ENCODE results near the gene NDFIP2. TPM values are rescaled to one million over a fixed set of nuclear protein-coding genes. Genes with fewer than 3 reads are reported as not detected.

NDFIP2 gene
- total and polyA plus RNA-seq, 10 of the 15 experiments (the other 5 are each of a cell fraction or from before 2014, with no cell fraction given), result 17.9 to 57.2 (median 30.6) TPM

DNA sequence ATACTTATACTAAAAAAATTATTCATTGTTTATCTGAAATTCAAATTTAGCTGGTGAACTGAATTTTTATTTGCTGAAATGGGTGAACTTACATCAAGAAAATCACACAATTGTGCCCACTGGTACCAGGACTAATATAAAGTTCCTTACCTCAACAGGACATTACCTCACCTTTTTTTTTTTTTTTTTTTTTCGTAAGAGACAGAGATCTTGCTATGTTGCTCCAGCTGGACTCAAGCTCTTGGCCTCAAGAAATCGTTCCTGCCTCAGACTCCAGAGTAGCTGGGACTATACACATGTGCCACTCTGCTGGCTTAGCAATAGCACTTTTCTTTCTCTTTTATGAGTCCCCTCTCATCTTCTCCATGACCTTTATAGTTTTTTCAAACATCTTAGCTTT lies 22.5 kb upstream of the NDFIP2 start (continued):
- TF ChIP-seq, protein P1, sequence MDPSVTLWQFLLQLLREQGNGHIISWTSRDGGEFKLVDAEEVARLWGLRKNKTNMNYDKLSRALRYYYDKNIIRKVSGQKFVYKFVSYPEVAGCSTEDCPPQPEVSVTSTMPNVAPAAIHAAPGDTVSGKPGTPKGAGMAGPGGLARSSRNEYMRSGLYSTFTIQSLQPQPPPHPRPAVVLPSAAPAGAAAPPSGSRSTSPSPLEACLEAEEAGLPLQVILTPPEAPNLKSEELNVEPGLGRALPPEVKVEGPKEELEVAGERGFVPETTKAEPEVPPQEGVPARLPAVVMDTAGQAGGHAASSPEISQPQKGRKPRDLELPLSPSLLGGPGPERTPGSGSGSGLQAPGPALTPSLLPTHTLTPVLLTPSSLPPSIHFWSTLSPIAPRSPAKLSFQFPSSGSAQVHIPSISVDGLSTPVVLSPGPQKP (IDR thresholded peaks at IDR 0.05; ENCODE audit: low read depth, low read length), result no peak

DNA sequence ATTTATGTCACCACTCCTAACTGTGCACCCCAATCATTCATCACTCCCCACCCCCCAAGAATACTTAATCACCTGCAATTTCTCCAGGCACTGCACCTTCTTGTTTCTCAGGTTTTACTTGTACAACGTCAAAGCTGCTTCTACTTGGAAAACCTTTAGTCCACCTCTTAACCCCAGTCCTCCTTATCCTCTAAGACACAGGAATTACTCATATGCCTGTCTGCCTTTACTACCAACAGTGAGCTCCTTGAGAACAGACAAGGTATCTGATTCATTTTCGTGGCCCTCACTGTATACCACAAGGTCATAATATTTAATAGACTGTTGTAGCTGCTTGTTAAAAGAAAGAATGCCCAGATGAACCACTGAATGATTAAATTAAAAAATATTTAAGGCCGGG lies 21.0 kb upstream of the NDFIP2 start:
- BruUV-seq (replicated peaks), result no TSS peak
- in situ Hi-C loops (cut with MboI) (no loop called here), intact Hi-C loops (cut with micrococcal nuclease; ENCODE audit: unreplicated experiment) (no loop called here)
- ATAC-seq, result no peak
- H4K20me1 ChIP-seq (ENCODE audit: control insufficient read depth, insufficient read depth), result no peaks in the 10 kb centered on the region
- no peaks in the 10 kb centered on the region for H3K27me3 ChIP-seq (replicated peaks in 1 of 2; ENCODE audit: control insufficient read depth in 2 of 2, insufficient read depth in 2 of 2, low read length in 1 of 2)
- ChIA-PET RAD21 (ENCODE audit: unreplicated experiment) (interaction anchor here (1.0 kb wide), 1 partner anchor 21 kb away, joined by 3 read pairs; the partner anchor contains the start of gene NDFIP2), CTCF (interaction anchor here (1.1 to 2.4 kb wide), 4 partner anchors 24 to 82 kb away, joined by 3 to 11 read pairs (median 4); no protein-coding TSS in a partner anchor), POLR2A (interaction anchor here (1.4 kb wide), 1 partner anchor 21 kb away, joined by 4 read pairs; the partner anchor contains the start of gene NDFIP2), SMC1A (ENCODE audit: uncharacterized antibody, unreplicated experiment) (interaction anchor here (1.3 to 4.2 kb wide), 5 partner anchors 8 to 80 kb away, joined by 3 to 16 read pairs (median 6); no protein-coding TSS in a partner anchor)
- H3K4me3 ChIP-seq, result no peak overlapping the region
- FAIRE-seq, result no peak
- no peak overlapping the region for H3K27ac ChIP-seq (ENCODE audit: control insufficient read depth, insufficient read depth)
- WGBS (ENCODE audit: insufficient coverage, insufficient replicate concordance, low lambda C conversion rate, missing lambda C conversion rate), result 61% methylated on average over 3 of the region's 3 CpGs
- H3K4me1 ChIP-seq (ENCODE audit: control insufficient read depth, insufficient read depth, low read length), result no peaks in the 10 kb centered on the region
- no peaks in the 10 kb centered on the region for H3K36me3 ChIP-seq (ENCODE audit: control insufficient read depth in 2 of 2, insufficient read depth in 2 of 2, low read length in 1 of 2)
- H3K4me2 ChIP-seq (ENCODE audit: control insufficient read depth, insufficient read depth), result no peak overlapping the region
- no peaks in the 10 kb centered on the region for H3K9me3 ChIP-seq (replicated peaks; ENCODE audit: control insufficient read depth, insufficient read depth, low read length)
- no peak overlapping the region for H2AFZ ChIP-seq (ENCODE audit: control insufficient read depth, low read depth, low read length)
- H3K9ac ChIP-seq (ENCODE audit: control insufficient read depth, insufficient read depth, low read length), result no peak overlapping the region
- DNase-seq (ENCODE audit: low read depth, low spot score), result no peak
- H3K79me2 ChIP-seq (ENCODE audit: control insufficient read depth, insufficient read depth, low read length), result no peaks in the 10 kb centered on the region
- no peak for TF ChIP-seq ZNF622 (IDR thresholded peaks at IDR 0.05)
- no peak for TF ChIP-seq WRNIP1 (IDR thresholded peaks at IDR 0.05; ENCODE audit: borderline replicate concordance, low read depth, low read length)
- TF ChIP-seq, protein P2, sequence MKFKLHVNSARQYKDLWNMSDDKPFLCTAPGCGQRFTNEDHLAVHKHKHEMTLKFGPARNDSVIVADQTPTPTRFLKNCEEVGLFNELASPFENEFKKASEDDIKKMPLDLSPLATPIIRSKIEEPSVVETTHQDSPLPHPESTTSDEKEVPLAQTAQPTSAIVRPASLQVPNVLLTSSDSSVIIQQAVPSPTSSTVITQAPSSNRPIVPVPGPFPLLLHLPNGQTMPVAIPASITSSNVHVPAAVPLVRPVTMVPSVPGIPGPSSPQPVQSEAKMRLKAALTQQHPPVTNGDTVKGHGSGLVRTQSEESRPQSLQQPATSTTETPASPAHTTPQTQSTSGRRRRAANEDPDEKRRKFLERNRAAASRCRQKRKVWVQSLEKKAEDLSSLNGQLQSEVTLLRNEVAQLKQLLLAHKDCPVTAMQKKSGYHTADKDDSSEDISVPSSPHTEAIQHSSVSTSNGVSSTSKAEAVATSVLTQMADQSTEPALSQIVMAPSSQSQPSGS (IDR thresholded peaks at IDR 0.05; ENCODE audit: low read length), result no peak
- no peak for TF ChIP-seq SMAD1 (IDR thresholded peaks at IDR 0.05; ENCODE audit: low read depth, partially characterized antibody)
- no peak for TF ChIP-seq TARDBP (IDR thresholded peaks at IDR 0.05; ENCODE audit: borderline replicate concordance)
- TF ChIP-seq, protein P3, sequence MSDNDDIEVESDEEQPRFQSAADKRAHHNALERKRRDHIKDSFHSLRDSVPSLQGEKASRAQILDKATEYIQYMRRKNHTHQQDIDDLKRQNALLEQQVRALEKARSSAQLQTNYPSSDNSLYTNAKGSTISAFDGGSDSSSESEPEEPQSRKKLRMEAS (IDR thresholded peaks at IDR 0.05; ENCODE audit: low read depth, low read length), result no peak
- TF ChIP-seq BACH1 (IDR thresholded peaks at IDR 0.05; ENCODE audit: borderline replicate concordance), result no peak
- no peak for TF ChIP-seq CEBPB (IDR thresholded peaks at IDR 0.05; ENCODE audit: borderline replicate concordance in 1 of 2, low read depth in 2 of 2, low read length in 2 of 2)
- TF ChIP-seq ZNF207 (IDR thresholded peaks at IDR 0.05; ENCODE audit: borderline replicate concordance), result no peak
- TF ChIP-seq EGR1 (IDR thresholded peaks at IDR 0.05; ENCODE audit: borderline replicate concordance in 1 of 2, low read depth in 2 of 2, low read length in 2 of 2), result no peak
- TF ChIP-seq, protein P4, sequence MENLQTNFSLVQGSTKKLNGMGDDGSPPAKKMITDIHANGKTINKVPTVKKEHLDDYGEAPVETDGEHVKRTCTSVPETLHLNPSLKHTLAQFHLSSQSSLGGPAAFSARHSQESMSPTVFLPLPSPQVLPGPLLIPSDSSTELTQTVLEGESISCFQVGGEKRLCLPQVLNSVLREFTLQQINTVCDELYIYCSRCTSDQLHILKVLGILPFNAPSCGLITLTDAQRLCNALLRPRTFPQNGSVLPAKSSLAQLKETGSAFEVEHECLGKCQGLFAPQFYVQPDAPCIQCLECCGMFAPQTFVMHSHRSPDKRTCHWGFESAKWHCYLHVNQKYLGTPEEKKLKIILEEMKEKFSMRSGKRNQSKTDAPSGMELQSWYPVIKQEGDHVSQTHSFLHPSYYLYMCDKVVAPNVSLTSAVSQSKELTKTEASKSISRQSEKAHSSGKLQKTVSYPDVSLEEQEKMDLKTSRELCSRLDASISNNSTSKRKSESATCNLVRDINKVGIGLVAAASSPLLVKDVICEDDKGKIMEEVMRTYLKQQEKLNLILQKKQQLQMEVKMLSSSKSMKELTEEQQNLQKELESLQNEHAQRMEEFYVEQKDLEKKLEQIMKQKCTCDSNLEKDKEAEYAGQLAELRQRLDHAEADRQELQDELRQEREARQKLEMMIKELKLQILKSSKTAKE (IDR thresholded peaks at IDR 0.05; ENCODE audit: low read depth, poor library complexity, severe bottlenecking), result no peak
- TF ChIP-seq, protein P5, sequence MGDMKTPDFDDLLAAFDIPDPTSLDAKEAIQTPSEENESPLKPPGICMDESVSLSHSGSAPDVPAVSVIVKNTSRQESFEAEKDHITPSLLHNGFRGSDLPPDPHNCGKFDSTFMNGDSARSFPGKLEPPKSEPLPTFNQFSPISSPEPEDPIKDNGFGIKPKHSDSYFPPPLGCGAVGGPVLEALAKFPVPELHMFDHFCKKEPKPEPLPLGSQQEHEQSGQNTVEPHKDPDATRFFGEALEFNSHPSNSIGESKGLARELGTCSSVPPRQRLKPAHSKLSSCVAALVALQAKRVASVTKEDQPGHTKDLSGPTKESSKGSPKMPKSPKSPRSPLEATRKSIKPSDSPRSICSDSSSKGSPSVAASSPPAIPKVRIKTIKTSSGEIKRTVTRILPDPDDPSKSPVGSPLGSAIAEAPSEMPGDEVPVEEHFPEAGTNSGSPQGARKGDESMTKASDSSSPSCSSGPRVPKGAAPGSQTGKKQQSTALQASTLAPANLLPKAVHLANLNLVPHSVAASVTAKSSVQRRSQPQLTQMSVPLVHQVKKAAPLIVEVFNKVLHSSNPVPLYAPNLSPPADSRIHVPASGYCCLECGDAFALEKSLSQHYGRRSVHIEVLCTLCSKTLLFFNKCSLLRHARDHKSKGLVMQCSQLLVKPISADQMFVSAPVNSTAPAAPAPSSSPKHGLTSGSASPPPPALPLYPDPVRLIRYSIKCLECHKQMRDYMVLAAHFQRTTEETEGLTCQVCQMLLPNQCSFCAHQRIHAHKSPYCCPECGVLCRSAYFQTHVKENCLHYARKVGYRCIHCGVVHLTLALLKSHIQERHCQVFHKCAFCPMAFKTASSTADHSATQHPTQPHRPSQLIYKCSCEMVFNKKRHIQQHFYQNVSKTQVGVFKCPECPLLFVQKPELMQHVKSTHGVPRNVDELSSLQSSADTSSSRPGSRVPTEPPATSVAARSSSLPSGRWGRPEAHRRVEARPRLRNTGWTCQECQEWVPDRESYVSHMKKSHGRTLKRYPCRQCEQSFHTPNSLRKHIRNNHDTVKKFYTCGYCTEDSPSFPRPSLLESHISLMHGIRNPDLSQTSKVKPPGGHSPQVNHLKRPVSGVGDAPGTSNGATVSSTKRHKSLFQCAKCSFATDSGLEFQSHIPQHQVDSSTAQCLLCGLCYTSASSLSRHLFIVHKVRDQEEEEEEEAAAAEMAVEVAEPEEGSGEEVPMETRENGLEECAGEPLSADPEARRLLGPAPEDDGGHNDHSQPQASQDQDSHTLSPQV (IDR thresholded peaks at IDR 0.05), result no peak
